ENCODE measurements around the gene MLF1.

The MLF1 gene

DNA sequence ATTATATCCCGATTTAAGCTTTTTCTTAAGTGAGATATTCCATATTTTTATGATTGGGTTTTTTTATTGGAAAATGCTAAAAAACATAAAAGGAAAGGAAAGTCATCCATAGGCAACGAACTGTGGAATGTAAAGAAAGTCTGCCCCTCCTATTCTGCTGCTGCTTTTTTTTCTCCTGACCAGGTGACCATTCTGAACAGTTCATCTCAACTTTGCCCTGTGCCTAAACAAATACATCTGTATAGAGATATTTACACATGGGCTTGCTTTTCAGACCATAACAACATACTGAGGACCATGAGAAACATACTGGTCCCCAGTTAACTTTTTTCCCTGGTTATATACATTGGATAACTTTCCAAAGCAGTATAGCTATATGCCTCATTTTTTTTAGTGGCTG, 18.9 kb upstream of the MLF1 start:
- no peaks in the 10 kb centered on the region for H3K27me3 ChIP-seq (ENCODE audit: insufficient read depth, low read length, poor library complexity, severe bottlenecking)
- H3K9ac ChIP-seq (ENCODE audit: low read depth, low read length, poor library complexity, severe bottlenecking) = no peak overlapping the region
- no peak overlapping the region for H3K4me2 ChIP-seq (ENCODE audit: low read depth, low read length, poor library complexity, severe bottlenecking)
- H2AFZ ChIP-seq (ENCODE audit: low read length) = no peak overlapping the region
- H3K79me2 ChIP-seq (ENCODE audit: insufficient read depth, low read length) = no peaks in the 10 kb centered on the region
- H3K36me3 ChIP-seq (ENCODE audit: insufficient read depth, low read length) = peaks cover 9% of the 10 kb centered on the region; the same call in 1 of the 2 replicates
- no peaks in the 10 kb centered on the region for H3K9me3 ChIP-seq (ENCODE audit: insufficient read depth, low read depth, low read length)
- H4K20me1 ChIP-seq (ENCODE audit: insufficient read depth, low read length, poor library complexity, severe bottlenecking) = no peaks in the 10 kb centered on the region
- H3K4me1 ChIP-seq (ENCODE audit: insufficient read depth, low read length, poor library complexity, severe bottlenecking) = no peaks in the 10 kb centered on the region
- H3K4me3 ChIP-seq (ENCODE audit: low read length, poor library complexity, severe bottlenecking) = no peak overlapping the region
- no peaks in the 10 kb centered on the region for H3K9me2 ChIP-seq (replicated peaks; ENCODE audit: low read depth, low read length)
- no peak for TF ChIP-seq EZH2phosphoT487 (IDR thresholded peaks at IDR 0.05; ENCODE audit: borderline replicate concordance)
- TF ChIP-seq, protein P1, sequence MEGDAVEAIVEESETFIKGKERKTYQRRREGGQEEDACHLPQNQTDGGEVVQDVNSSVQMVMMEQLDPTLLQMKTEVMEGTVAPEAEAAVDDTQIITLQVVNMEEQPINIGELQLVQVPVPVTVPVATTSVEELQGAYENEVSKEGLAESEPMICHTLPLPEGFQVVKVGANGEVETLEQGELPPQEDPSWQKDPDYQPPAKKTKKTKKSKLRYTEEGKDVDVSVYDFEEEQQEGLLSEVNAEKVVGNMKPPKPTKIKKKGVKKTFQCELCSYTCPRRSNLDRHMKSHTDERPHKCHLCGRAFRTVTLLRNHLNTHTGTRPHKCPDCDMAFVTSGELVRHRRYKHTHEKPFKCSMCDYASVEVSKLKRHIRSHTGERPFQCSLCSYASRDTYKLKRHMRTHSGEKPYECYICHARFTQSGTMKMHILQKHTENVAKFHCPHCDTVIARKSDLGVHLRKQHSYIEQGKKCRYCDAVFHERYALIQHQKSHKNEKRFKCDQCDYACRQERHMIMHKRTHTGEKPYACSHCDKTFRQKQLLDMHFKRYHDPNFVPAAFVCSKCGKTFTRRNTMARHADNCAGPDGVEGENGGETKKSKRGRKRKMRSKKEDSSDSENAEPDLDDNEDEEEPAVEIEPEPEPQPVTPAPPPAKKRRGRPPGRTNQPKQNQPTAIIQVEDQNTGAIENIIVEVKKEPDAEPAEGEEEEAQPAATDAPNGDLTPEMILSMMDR (conservative IDR thresholded peaks at IDR 0.05; ENCODE audit: low read length) = no peak
- H3F3A ChIP-seq (ENCODE audit: low read depth) = no peaks in the 10 kb centered on the region

DNA sequence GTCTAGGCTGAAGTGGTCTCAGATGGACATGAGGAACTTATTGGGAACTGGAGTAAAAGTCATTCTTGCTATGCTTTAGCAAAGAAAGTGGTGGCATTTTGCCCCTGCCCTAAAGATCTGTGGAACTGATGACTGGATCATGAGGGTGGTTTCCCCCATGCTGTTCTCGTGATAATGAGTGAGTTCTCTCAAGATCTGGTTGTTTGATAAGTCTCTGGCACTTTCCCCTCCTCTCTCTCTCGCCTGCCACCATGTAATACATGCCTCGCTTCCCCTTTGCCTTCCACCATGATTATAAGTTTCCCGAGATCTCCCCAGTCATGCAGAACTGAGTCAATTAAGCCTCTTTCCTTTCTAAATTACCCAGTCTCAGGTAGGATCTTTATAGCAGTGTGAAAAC, 11.5 kb upstream of the MLF1 start:
- Histone ChIP-seq H3K9ac (ENCODE audit: low read depth, low read length, poor library complexity, severe bottlenecking) (no peak overlapping the region), H4K20me1 (ENCODE audit: insufficient read depth, low read length, poor library complexity, severe bottlenecking) (no peaks in the 10 kb centered on the region), H3K79me2 (ENCODE audit: insufficient read depth, low read length) (no peaks in the 10 kb centered on the region), H3K4me2 (ENCODE audit: low read depth, low read length, poor library complexity, severe bottlenecking) (no peak overlapping the region), H3K4me1 (ENCODE audit: insufficient read depth, low read length, poor library complexity, severe bottlenecking) (no peaks in the 10 kb centered on the region), H3K27me3 (ENCODE audit: insufficient read depth, low read length, poor library complexity, severe bottlenecking) (no peaks in the 10 kb centered on the region), H3K4me3 (ENCODE audit: low read length, poor library complexity, severe bottlenecking) (no peak overlapping the region), H2AFZ (ENCODE audit: low read length) (no peak overlapping the region), H3K9me3 (ENCODE audit: insufficient read depth, low read depth, low read length) (no peaks in the 10 kb centered on the region), H3K36me3 (ENCODE audit: insufficient read depth, low read length) (no peaks in the 10 kb centered on the region), H3F3A (ENCODE audit: low read depth) (no peaks in the 10 kb centered on the region), H3K9me2 (replicated peaks; ENCODE audit: low read depth, low read length) (no peaks in the 10 kb centered on the region)
- TF ChIP-seq EZH2phosphoT487 (IDR thresholded peaks at IDR 0.05; ENCODE audit: borderline replicate concordance) = no peak
- TF ChIP-seq, protein P1 (conservative IDR thresholded peaks at IDR 0.05; ENCODE audit: low read length) = no peak

DNA sequence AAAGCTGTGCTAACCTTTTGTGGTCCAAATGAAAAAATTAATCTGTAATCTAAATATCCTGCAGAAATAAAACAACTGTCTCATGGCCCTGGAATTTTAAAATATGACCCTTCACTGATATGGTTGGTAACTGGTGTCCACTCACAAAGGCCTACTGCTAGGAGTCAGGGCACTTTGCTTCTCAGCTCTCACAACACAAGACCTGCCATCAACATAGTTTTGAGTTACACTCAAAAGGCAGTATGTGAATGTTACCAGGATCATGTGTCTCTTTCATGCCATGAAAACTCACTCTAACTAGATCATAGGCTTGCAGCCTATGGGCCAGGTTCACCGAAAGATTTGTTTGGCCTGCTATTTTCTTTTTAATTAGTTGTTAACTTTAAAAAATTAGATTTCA, 10.0 kb upstream of the MLF1 start:
- Histone ChIP-seq H3F3A (ENCODE audit: low read depth) (no peaks in the 10 kb centered on the region), H3K27me3 (ENCODE audit: insufficient read depth, low read length, poor library complexity, severe bottlenecking) (no peaks in the 10 kb centered on the region), H4K20me1 (ENCODE audit: insufficient read depth, low read length, poor library complexity, severe bottlenecking) (no peaks in the 10 kb centered on the region), H3K9me2 (replicated peaks; ENCODE audit: low read depth, low read length) (no peaks in the 10 kb centered on the region), H2AFZ (ENCODE audit: low read length) (no peak overlapping the region), H3K9ac (ENCODE audit: low read depth, low read length, poor library complexity, severe bottlenecking) (no peak overlapping the region), H3K4me2 (ENCODE audit: low read depth, low read length, poor library complexity, severe bottlenecking) (no peak overlapping the region), H3K79me2 (ENCODE audit: insufficient read depth, low read length) (no peaks in the 10 kb centered on the region), H3K4me3 (ENCODE audit: low read length, poor library complexity, severe bottlenecking) (no peak overlapping the region), H3K36me3 (ENCODE audit: insufficient read depth, low read length) (no peaks in the 10 kb centered on the region), H3K4me1 (ENCODE audit: insufficient read depth, low read length, poor library complexity, severe bottlenecking) (no peaks in the 10 kb centered on the region), H3K9me3 (ENCODE audit: insufficient read depth, low read depth, low read length) (no peaks in the 10 kb centered on the region)
- TF ChIP-seq, protein P1 (conservative IDR thresholded peaks at IDR 0.05; ENCODE audit: low read length) = no peak
